ENCODE results near the gene WBP2. TPM values are rescaled to one million over a fixed set of nuclear protein-coding genes. Genes with fewer than 3 reads are reported as not detected.

The WBP2 gene
- total RNA-seq, 2 donors from 2014 or later, result 44.2 to 49.5 TPM

DNA sequence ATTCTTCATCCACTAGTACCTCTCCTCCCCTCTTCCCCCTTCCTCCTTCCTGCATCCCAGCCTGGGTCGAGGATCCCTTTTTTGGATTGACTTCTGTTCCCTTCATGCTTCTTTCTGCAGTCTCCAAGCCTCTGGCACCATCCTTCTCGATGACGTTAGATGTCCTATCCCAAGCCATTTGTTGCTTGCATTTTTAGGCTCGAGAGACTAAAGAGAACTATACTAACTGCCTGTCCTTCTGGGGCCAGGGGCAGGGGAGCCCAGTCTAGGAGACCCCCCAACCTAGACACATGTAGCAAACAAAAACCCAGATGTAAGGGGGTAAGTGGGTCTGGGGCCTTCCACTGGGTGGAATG is 46.6 kb downstream of the WBP2 start:
- peaks cover 3 to 18% of the 10 kb centered on the region in 2 donors for H3K36me3 ChIP-seq (replicated peaks in 1 of 2; ENCODE audit: insufficient read depth in 1 of 2, low read depth in 2 of 2)
- DNase-seq, result no peak
- no peaks in the 10 kb centered on the region for H3K9me3 ChIP-seq
- H3K4me1 ChIP-seq, result peaks cover 5% of the 10 kb centered on the region
- ATAC-seq, result no peak
- no peak overlapping the region for H3K4me3 ChIP-seq
- peak overlapping the region in 3 of 4 donors; percentile 41 to 63 (median 44) for H3K27ac ChIP-seq
- TF ChIP-seq, protein P1, sequence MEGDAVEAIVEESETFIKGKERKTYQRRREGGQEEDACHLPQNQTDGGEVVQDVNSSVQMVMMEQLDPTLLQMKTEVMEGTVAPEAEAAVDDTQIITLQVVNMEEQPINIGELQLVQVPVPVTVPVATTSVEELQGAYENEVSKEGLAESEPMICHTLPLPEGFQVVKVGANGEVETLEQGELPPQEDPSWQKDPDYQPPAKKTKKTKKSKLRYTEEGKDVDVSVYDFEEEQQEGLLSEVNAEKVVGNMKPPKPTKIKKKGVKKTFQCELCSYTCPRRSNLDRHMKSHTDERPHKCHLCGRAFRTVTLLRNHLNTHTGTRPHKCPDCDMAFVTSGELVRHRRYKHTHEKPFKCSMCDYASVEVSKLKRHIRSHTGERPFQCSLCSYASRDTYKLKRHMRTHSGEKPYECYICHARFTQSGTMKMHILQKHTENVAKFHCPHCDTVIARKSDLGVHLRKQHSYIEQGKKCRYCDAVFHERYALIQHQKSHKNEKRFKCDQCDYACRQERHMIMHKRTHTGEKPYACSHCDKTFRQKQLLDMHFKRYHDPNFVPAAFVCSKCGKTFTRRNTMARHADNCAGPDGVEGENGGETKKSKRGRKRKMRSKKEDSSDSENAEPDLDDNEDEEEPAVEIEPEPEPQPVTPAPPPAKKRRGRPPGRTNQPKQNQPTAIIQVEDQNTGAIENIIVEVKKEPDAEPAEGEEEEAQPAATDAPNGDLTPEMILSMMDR (IDR thresholded peaks at IDR 0.05), result no peak
- TF ChIP-seq POLR2A (IDR thresholded peaks at IDR 0.05), result no peak
- no peaks in the 10 kb centered on the region for H3K27me3 ChIP-seq
- 74 to 87% methylated on average over 4 of the region's 4 CpGs for WGBS, 2 donors
- intact Hi-C loops (cut with DNase I), result no loop called here

- Histone ChIP-seq H3K36me3 (replicated peaks in 1 of 2; ENCODE audit: insufficient read depth in 1 of 2, low read depth in 2 of 2) (peaks cover 3 to 14% of the 10 kb centered on the region in 2 donors), H3K4me1 (peaks cover 5% of the 10 kb centered on the region), H3K27ac (no peak overlapping the region), H3K4me3 (no peak overlapping the region), H3K27me3 (no peaks in the 10 kb centered on the region), H3K9me3 (no peaks in the 10 kb centered on the region)
- intact Hi-C loops (cut with DNase I), result no loop called here
- WGBS, 2 donors, result 93 to 97% methylated on average over 3 of the region's 3 CpGs
- TF ChIP-seq POLR2A (IDR thresholded peaks at IDR 0.05), result no peak
- TF ChIP-seq, protein P1 (IDR thresholded peaks at IDR 0.05), result no peak
- DNase-seq, result no peak
- ATAC-seq, result no peak
Observed at GRCh38 chr17:75807861-75808260, 47.3 kb downstream of the WBP2 start.

- ATAC-seq, result no peak
- H3K27me3 ChIP-seq, result no peaks in the 10 kb centered on the region
Observed at GRCh38 chr17:75806822-75807500, 48.2 kb downstream of the WBP2 start.

DNA sequence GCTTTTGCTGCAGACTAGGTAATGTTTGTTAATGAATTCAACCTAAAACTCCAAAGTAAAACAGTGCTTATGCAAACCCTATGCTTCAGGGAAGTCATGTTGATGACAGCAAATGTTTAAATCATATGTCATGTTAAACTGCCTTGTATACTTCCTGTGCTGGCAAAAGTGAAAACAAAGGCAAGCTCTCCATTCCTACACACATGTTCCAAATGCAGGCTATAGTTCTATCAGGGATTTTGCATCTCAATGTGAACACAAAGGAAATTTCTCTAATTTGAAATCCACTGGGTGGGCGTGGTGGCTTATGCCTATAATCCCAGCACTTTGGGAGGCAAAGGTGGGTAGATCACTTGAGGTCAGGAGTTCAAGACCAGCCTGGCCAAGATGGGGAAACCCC is 51.3 kb downstream of the WBP2 start:
- DNase-seq, result no peak
- 86 to 93% methylated on average over 1 of the region's 1 CpG for WGBS, 2 donors
- no peak overlapping the region for H3K4me3 ChIP-seq
- H3K4me1 ChIP-seq, result no peaks in the 10 kb centered on the region
- no peaks in the 10 kb centered on the region for H3K27me3 ChIP-seq
- H3K27ac ChIP-seq, result no peak overlapping the region
- no peak for TF ChIP-seq POLR2A (IDR thresholded peaks at IDR 0.05)
- TF ChIP-seq, protein P1 (IDR thresholded peaks at IDR 0.05), result no peak
- H3K36me3 ChIP-seq (replicated peaks in 1 of 2; ENCODE audit: insufficient read depth in 1 of 2, low read depth in 2 of 2), result peaks cover 0 to 2% of the 10 kb centered on the region in 2 donors
- intact Hi-C loops (cut with DNase I), result no loop called here
- no peaks in the 10 kb centered on the region for H3K9me3 ChIP-seq
- ATAC-seq, result no peak

More at GRCh38 chr17:75806822-75807500, 48.2 kb downstream of the WBP2 start:
- H3K27ac ChIP-seq, result no peak overlapping the region
- H3K9me3 ChIP-seq, result no peaks in the 10 kb centered on the region
- intact Hi-C loops (cut with DNase I), result no loop called here
- TF ChIP-seq POLR2A (IDR thresholded peaks at IDR 0.05), result no peak
- TF ChIP-seq, protein P1 (IDR thresholded peaks at IDR 0.05), result no peak
- 77 to 84% methylated on average over 4 of the region's 4 CpGs for WGBS, 2 donors
- H3K4me3 ChIP-seq, result no peak overlapping the region
- DNase-seq, result no peak
- H3K4me1 ChIP-seq, result peaks cover 5% of the 10 kb centered on the region
- peaks cover under 1 to 7% of the 10 kb centered on the region in 2 donors for H3K36me3 ChIP-seq (replicated peaks in 1 of 2; ENCODE audit: insufficient read depth in 1 of 2, low read depth in 2 of 2)

- intact Hi-C loops (cut with DNase I), result no loop called here
- Histone ChIP-seq H3K27ac (no peak overlapping the region), H3K4me1 (no peaks in the 10 kb centered on the region), H3K9me3 (no peaks in the 10 kb centered on the region), H3K4me3 (no peak overlapping the region), H3K27me3 (no peaks in the 10 kb centered on the region), H3K36me3 (replicated peaks in 1 of 2; ENCODE audit: insufficient read depth in 1 of 2, low read depth in 2 of 2) (peaks cover 0 to 5% of the 10 kb centered on the region in 2 donors)
- TF ChIP-seq, protein P1 (IDR thresholded peaks at IDR 0.05), result no peak
- no peak for TF ChIP-seq POLR2A (IDR thresholded peaks at IDR 0.05)
- WGBS, 2 donors, result 81 to 96% methylated on average over 4 of the region's 4 CpGs
- ATAC-seq (no peak), DNase-seq (no peak)
Observed at GRCh38 chr17:75799402-75799801, 55.7 kb downstream of the WBP2 start.

Data from body of pancreas (tissue), 4 donors.